HG02870 (cell line): Measurements from ENCODE around the gene HMGCL.
"Not testable (repeated sequence)": the region's sequence is repeated elsewhere in the genome, so short reads cannot be mapped to it uniquely, and the experiment has no call there.

Experiments used
- ATAC-seq: cut with Tn5 transposase; IDR thresholded peaks from one replicate; pipeline ENCODE4 v1.9.1; 2021; ENCODE audit warnings: mild to moderate bottlenecking, moderate library complexity; ENCODE audit not compliant: unreplicated experiment

The HMGCL gene

GRCh38 chr1:23799570-23800399, 25.4 kb downstream of the HMGCL start:
- ATAC-seq, result no peak

- ATAC-seq, result no peak
These were observed 26.0 kb downstream of the HMGCL start for GRCh38 chr1:23799255-23799569.

DNA sequence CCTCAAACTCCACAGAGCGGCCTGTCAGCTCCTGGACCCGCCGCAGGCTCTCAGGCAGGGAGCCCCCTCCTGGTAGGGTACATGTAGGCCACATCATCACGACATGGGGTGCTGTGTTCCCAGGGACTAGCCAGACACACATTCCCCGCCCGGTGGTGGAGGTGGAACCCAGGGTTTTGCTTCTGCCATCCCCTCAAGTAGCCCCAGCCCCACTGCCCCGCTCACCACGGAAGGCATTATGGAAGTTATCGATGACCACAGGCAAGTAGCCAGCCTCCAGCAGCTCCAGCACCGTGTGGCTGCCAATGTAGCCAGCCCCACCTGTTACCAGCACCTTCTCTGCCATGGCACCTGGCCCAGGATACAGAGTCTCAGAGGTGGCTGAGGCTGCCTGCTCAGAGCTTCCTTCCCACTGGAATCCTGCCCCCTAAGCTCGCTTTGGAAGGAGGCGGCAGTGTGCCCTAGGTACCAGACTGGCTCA, 26.5 kb downstream of the HMGCL start:
- ATAC-seq, result no peak

DNA sequence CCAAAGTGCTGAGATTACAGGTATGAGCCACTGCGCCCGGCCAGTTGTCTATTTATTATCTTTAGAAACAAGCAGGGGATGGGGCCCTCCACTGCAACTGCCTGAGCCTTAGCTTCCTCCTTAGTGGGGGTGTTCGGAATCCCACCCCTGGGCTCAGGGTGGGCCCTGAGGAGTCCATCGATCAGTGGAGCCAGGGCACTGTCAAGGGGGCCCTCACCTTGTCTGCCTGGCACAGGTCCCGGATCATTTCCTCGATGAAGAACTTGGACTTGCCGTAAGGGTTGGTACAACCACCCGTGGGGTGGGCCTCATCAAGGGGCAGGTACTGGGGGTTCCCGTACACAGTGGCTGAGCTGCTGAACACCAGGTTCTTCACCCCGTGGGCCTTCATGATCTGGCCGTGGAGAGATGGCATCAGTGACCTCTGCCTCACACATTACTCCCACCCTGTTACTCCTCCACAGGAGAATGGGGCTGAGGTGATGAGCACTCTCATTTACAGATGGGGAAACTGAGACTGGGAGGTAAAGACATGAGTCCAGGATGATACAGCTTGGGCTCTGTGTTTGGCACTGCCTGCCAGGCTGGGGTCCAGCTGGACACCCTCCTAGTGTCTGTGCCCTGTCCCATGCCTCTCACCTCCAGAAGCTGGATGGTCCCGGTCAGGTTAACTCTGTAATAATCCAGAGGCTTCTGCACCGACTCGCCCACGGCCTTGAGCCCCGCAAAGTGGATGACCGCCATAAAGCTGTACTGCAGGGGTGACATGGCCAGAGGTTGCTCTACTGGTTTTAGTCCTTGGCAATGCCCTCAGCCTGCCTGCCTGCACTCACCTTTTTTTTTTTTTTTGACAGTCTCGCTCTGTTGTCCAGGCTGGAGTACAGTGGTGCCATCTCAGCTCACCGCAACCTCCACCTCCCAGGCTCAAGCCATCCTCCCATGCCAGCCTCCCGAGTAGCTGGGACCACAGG, 27.5 kb downstream of the HMGCL start:
- ATAC-seq, result no peak

DNA sequence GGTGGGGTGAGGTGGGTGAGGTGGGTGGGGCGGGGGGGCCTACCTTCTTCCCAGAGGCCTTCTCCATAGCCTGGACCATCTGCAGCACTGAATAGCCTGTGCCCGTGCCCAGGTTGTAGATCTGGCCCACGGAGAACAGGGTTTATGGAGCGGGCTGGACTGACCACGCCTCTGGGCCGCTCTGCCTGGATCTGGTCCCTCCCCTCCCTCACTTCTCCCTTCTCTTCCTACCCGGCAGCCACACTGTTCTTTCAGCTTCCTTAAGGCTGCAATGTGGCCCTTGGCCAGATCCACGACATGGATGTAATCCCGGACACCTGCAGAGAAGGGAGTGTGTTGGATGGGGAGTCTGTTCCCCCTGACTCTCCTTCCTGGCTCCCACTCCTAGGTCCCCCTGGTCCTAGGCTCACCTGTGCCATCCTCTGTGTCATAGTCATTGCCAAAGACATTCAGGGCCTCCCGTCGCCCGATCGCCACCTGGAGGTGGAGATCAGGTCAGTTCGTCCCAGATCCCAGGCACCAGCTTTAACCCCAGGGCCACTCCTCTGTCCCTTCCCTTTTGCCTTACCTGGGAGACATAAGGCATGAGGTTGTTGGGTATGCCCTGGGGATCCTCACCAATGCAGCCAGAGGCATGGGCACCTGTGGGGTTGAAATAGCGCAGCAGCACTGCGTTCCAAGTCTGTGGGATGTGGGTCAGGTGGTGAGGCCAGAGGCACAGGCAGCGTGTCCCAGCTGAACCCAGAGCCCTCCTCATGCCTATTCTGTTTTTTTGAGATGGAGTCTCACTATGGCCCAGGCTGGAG, 28.6 kb downstream of the HMGCL start:
- no peak for ATAC-seq

GRCh38 chr1:23795676-23796465, 29.4 kb downstream of the HMGCL start:
- ATAC-seq, result no peak

GRCh38 chr1:23794732-23795182, 30.5 kb downstream of the HMGCL start:
- not testable (repeated sequence) for ATAC-seq

GRCh38 chr1:23793861-23794731, 31.1 kb downstream of the HMGCL start:
- no peak for ATAC-seq

DNA sequence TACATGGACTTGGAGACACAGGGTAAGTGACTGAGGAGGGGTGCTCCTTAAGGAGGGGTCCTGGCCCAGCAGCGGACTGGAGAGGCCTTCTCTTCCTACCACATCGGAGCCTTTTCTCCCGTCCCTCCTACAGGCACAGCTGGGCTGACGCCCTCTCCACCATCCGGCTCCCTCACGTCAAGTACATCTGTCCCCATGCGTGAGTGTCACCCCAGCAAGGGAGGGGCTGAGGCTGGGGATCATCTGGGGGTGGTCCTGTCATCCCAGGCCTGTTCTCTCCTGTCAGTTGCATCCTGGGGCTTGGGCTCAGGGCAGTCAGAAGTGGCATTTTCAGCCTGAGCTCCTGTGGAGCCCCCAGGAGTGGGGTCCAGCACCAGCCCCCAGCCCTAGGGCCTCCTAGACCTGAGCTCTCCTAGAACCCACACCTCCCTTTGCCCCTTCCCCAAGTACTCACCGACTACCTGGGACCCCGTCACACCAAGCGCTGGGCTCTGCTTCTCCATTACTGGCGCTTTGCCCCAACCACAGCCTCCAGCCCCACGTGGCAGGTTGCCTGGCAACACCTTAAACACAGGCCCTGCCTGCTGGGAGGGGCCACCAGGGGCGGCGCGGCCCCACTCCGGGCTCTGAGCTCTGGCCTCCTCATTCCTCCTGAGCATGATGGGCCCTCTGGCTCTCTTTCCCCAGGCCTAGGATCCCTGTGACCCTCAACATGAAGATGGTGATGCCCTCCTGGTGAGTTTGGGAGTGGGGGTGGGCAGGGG, 32.0 kb downstream of the HMGCL start:
- ATAC-seq, result no peak

DNA sequence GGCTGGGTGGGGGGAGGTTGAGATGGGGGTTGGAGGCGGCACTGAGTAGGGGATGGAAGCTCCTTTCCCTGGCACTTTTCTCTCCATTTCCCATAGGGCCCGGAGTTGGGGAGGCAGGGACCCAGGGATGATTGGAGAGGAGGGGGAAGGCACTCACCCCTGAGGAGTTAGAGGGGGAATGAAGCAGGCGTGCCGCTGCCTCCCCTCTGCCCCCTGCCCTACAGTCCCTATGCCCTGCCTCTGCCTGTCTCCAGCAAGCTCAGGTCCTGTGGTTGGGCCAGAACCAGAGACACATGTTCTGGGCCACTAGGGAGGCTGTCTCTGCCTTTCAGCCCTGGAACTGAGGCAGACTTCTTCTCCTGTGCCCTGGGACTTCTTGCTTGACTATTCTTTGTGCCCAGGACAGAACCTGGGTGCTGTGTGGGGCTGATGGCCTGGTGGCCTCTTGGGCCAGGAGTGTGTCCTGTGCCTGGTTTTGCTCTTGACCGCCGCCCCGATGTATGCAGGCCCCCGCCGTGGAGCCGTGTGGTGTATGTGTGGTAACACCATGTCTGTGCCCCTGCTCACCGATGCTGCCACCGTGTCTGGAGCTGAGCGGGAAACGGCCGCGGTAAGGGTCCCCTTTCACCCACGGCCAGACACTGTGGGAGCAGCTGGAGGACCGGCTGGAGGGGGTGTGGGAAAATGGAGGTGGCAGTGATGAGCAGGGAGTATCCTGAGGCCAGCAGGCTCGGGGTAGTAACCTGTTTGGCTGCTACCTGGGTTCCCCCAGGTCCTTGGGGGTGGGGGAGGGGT, 32.9 kb downstream of the HMGCL start:
- no peak for ATAC-seq

DNA sequence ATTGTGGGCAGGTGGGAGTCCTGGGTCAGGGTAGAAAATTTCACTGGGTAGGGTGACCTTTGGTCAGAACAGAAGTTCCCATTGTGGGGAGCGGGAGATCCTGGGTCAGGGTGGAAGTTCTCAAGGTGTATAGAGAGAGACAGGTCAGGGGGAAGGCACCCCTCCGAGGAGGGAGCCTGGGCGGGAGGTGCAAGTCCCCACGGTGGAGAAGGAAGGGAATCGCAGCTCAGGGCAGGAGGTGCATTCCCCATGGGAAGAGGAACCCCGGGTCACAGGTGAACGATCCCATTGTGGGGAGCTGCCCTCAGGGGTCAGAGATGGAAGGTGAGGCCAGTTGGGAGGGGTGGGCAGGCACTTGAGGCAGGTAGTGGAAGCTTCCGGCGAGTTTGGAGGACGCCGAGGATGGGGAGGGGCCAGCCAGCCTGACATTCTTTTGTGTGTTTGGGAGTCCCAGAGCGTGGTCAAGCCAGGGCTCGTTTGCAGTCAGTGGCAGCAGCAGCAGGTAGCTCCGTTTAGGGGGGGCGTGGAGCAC, 33.6 kb downstream of the HMGCL start:
- ATAC-seq, result no peak

DNA sequence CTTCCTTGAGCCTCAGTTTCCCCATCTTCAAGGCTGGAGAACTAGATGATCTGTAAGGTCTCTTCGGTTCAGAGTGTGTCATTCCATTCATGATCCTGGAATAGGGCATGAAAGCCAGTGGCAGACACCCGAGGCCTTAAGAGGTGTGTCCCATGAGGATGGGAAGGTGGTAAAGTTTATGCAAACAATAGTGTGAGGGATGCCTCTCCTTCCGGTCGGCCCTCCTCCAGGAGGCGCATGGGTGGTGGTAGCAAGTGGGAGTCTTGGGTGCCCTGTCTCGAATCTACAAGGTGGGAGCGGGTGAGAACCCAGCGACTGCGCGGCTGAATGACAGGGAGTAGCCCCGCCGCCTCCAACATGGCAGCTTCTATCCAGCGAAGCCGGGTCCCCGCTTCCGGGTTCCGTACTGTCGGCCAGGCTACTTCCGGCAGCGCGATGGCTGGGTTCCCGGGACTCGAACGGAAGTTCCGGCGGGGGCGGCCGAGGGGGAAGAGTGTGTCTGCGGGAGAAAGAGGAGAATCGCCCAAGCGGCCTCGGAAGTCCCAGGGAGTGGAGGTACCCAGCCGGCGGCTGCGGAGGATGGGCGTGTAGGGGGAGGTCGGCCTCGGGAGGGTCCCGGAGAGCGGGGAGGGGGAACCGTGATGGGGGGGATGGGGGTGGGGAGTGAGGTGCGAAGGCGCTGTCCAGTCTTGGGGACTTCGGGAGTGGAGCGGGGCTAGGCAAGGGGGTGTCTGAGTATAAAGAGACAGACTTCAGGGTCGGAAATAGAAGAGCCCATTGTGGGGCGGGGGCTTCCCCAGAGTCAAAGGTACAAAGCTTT, 34.3 kb downstream of the HMGCL start, which contains the start of gene LYPLA2:
LYPLA2 (plus strand) TSS at position 450 of the 820 bp plus-strand sequence. CDS start 1,538 bp downstream, outside the sequence.
- peak; percentile 81 for ATAC-seq

DNA sequence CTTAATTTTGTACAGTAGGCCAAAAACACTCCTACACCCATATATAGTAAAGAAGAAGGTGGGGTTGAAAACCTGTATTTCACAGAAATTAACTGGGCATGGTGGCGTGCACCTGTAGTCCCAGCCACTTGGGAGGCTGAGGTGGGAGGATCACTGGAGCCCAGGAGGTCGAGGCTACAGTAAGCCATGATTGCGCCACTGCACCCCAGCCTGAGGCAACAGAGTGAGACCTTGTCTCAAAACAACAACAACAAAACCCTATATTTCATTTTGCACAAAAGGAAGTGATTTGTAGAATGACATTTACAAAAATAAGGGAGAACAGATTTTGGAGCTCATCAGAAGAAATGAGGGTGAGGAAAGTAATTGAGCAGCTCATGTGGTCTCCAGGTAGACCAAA, 36.5 kb downstream of the HMGCL start:
- no peak for ATAC-seq

- no peak for ATAC-seq
These were observed 37.5 kb downstream of the HMGCL start for GRCh38 chr1:23787701-23788100.

DNA sequence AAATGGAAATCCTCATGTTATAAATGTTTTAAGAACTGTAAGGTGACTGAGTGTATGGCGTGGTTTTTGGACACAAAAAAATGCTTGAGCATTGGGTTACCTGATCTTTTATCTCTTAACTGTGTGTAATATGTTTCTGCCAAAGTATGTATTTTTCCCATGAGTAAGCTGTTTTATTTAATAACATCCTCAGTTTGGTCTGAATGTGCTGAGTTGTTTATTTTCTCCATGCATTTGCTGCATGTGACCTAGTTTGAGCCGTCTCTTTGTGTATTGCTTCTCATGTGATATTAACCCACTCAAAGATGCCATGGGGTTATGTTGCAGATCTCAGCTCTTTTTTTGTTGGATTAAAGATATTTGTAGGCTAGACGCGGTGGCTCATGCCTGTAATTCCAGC, 40.4 kb downstream of the HMGCL start:
- ATAC-seq, result no peak

GRCh38 chr1:23783141-23783540, 42.1 kb downstream of the HMGCL start:
- ATAC-seq, result not testable (repeated sequence)
